DMS53 (cell line): ENCODE results near the gene GALNT2.

Experiments
- DNase-seq: peaks from one replicate; lab custom pipeline; 2025; lab: John Stamatoyannopoulos, UW

GALNT2 gene

DNA sequence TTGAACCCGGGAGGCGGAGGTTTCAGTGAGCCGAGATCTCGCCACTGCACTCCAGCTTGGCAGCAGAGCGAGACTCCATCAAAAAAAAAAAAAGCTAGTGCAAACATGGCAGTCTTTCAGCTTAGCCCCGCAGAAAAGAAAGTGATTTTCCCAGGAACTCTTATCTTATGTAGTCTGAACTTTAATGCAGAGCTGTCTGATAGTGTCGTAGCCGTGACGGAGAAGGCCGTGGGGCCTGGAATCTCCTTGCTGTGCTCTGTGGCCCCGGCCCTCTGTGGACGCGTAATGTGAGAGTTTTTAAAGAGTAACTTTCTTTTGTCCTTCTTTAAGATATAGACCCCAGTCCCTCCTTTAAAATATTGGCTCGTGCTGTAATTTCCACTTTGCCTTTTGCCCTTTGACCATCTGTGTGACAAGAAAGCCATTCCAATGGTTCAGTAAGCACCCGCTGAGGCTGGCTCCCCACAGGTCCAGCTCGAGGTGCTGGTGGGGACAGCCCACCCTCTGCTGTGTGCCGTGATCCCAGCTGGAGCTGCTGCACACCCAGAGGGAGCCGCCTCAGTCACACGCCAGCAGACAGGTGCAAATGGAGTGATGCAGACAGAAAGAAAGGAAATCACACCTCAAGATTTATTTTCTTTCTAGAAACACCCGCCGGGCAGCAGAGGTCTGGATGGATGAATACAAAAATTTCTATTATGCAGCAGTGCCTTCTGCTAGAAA is 195.1 kb downstream of the GALNT2 start:
- DNase-seq = no peak

DNA sequence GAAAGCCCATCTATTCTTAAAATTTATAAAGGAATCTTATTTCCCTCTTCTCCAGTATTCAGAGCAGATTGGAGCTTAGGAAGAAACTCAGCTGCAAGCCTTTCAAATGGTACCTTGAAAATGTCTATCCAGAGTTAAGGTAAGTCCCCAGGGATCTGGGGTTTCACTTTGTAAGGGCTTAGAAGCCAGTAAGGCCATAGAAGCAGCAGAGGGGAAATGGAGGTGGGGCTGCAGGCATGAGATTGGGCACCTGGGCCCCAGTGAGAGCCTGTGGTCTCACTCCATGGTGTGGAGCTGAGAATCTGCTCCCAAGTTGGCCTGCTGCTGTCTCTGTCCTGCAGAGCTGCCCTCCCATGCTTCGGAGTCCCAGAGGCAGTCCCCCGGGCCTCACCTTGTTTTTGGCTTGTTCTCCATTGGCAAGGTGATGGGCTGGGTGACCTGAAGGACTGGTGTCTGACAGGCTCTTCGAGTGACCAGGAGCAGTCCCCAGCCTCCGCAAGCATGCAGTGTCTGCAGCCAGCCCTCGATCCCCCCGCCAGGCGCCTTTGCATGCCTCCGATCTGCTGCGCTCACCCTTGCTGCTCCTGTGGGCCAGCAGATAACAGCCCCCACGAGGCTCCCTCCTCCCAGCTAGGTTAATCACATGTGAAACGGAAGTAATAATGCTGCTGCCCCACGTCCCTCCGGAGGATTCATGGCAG is 196.0 kb downstream of the GALNT2 start:
- DNase-seq = no peak

DNA sequence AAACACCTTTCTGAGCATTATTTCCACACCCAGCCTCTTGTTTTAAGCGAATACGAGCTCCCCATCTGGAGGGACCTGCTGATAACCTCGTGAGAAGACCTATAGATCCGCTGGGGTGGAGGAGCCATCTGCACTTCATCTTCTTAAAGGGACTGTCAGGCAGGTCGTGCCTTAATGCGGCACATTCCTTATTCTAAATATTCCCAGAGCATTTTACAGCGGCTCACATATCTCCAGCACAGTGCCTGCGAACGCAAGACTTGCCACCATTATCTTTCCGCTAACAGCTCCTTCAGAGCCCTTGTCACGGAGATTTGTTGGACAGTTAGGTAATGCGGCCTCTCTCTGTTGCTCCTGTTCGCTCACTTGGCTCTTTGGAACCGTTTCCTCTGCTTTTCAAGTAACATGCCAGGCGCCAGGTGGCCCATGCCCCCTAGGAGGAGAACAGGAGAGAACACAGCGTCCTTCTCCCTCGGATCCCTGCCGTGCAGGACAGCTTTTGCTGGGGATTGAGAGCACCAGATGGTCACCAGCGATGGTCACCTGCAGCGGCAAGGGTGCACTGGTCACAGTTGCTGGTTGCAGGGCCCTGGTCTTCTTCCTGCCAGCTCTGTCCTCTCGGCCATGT is 196.6 kb downstream of the GALNT2 start:
- DNase-seq = no peak

DNA sequence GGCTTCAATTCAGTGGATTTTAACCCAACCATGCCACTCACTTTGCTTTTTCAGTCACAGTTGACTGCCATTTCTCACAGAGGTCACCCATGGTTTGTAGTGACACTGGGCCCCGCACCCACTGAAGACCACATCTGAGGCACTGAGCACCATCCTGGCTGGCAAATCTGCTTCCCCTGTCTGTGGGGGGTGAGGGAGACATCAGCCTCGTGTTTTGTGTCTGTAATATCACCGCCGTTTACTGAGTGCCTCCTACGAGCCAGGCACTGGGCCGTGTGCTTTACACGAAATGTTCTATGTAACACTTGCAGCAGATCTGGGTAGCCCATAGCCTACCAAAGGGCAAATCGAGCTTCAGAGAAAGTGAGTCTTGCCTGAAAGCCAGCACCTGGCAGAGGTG is 197.3 kb downstream of the GALNT2 start:
- DNase-seq = no peak

DNA sequence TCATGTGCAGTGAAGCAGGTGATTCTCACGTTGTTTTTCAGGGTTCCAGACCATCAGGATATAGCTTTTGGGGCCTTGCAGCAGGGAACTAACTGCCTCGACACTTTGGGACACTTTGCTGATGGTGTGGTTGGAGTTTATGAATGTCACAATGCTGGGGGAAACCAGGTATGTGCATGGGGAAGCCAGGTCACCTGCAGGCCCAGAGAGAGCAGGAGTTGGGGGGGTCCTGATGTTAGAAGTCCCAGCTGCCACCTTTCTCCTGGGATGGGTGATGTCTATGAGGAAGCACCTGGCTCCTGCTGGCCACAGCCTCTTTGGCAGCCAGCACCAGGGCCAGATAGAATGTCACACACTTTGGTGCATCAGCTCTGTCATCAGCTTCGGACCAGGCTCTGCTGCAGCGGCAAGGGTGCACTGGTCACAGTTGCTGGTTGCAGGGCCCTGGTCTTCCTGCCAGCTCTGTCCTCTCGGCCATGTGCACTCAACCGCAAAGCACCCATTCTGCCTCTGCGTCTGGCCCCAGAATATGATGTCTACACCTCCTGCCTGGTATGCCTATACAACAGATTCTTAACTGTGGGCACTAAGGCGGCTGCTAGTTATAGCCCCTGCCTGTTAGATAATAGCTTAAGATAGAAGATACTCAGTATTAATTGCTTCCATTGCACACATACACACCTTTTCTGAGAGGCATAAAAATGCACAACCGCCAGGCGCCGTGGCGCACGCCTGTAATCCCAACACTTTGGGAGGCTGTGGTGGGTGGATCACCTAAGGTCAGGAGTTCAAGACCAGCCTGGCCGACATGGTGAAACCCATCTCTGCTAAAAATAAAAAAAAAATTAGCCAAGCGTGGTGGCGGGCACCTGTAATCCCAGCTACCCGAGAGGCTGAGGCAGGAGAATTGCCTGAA is 198.4 kb downstream of the GALNT2 start:
- DNase-seq = no peak

DNA sequence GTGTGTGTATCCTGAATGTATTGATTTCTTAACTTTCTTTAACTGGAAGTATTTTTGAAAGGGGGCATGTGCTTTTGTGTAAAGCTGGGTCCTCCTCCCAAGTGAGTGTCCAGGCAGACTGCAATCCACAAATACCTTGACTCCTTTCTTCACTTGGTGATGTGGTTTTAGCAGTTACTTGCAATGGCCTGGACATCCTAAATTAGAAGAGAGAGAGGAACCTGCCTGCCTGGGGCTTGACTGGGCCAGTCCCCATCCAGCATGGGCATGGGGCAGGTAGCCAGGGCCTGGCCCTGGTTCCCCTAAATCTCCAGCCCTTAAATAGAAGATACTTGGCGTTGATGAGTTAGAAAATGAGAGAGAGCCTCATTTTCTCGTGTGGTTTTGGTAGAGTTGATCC is 199.4 kb downstream of the GALNT2 start:
- no peak for DNase-seq

DNA sequence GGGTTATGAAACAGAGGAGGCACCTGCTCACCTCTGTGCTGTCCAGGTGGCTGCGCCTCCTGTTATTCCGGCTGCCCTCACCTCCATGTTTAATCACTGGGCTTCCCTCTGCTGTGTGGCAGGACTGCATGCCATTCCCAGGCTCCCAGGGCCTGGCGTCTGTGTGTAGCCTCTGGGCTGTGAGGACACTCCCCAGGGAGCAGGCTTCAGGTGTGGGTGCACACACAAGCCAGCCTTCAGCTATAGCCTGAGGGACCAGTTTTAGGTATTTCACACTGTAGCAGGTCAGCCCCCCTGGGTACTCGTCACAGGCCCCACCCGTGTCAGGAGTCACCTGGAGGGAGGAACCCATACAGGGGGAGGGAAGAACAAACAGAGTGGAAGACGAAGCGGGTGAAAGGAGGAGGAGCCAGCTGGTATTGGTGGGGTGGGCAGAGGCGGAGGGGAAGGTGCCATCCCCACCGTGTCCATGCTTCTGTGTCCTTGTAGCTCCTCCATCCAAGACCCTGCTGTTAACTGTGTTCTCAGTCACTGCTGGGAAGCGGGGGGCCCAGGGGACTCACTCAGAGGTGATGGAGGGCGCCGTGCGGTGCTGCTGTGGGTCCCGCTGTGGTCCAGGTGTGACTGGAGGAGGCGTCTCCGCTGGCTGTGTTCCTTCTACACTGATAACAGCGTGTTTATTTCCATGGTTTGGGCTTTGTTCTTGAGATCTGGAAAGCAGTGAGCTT is 200.5 kb downstream of the GALNT2 start:
- peak; percentile 83 for DNase-seq

DNA sequence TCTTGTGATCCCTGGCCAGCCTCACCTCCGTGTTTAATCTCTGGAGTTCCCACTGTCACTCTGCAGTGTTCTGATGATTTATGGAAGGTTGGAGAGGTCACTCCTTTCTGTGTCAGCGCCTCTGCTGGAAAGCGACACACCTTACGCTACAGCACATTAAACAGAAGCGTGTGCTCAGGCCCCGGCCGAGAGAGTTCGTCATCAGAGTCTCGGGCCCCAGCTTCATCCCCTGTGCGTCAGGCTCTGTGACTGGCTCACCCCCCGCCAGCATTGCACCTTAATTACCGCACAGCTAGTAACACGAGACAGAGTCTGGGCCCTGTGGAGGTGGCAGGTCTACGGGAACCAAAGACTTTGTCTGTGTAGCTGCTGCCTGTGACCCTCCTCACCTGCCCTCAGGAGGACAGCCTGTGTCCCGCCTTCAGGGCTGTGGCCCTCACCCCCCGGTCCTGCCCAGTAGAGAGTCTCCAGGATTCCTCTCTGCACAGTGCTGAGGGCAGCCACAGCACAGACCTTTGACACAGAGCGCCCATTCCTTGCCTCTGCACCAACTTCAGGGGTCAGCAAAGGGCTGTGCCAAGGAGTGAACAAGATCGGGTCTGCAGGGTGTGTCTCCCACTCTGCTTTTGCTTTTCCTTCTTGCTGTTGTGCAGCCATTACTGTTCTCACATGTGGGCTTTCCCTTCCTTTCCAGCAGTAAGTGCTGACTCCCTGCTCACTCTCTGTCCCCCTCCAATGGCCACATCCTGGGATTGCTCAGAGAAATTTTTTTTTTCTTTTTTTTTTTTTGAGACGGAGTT is 201.5 kb downstream of the GALNT2 start:
- peak; percentile 94 for DNase-seq

DNA sequence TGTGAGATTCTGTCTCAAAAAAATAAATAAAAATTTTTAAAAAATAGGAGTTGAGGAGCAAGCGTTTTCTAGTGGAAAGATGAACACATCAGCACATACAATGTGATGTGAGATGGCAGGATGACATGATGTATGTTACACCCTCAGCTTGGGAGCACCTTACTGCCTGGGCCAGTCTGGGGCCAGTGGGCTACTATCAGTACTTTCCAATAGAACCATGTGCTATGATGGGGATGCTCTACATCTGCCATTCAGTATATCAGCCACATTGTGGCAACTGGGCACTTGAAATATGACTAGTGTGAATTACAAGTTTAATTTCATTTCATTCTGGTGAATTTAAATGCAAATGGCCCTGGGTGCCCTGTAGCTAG is 203.1 kb downstream of the GALNT2 start:
- no peak for DNase-seq

DNA sequence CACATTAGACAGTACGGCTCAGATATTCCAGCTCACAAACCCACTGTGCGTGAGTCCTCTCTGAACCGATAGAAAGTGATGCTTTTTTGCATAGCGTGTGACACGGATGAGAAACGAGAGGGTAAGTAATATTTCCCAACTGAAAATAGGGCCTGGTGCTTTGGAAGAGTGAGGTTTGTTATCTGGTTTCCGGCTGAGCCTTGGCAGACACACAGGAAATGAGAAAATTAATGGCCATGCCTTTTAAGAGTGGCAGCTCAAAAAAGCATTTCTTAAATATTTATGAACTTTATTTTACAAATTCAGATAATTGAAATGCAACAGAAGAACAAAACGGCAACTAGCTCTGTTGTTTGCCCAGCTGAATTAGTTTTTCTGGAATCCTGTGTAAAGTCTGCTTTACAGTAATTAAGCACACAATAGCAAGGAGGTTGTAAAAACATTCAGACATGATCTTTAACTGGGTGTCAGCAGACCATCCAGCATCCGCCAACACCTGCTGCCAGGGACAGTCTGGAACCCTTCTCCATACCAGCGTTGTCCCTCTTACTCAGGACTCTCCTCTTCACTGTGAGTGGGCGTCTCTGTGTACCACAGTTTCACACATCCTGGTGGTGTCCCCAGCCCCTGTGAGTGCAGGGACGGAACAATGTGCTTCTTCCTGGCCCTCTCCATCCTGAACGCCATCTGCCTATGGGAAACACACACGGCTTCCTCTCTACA is 203.7 kb downstream of the GALNT2 start:
- no peak for DNase-seq

DNA sequence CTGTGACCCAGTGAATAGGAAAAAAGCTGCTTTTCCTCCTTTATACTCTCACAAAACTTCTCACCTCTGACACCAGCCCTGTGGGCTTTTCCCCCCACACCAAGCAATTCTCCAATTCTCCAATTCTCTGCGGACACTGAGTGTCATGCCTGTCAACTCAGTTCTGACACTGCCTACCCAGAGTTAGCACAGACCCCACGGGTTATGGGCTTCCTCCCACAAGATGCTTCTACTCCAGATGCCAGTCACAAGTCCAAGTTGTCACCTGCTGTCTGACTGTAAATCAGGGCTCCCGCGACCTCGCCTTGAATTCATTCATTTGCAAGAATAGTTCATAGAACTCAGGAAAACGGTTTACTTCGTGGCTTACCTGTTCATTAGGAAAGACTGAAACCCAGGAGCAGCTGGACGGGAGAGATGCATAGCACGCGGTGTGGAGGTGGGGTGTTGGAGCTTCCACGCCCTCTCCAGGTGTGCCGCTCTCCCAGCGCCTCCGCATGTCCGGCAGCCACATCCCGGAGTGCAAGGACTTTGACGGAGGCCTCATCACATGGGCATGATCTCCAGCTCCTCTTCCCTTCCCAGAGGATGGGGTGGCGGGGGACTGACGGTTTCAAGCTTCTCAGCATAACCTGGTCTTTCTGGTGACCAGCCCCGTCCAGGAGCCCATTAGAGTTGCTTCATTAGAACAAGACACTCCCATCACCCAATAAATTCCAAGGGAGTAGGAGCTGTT is 204.4 kb downstream of the GALNT2 start:
- DNase-seq = no peak

DNA sequence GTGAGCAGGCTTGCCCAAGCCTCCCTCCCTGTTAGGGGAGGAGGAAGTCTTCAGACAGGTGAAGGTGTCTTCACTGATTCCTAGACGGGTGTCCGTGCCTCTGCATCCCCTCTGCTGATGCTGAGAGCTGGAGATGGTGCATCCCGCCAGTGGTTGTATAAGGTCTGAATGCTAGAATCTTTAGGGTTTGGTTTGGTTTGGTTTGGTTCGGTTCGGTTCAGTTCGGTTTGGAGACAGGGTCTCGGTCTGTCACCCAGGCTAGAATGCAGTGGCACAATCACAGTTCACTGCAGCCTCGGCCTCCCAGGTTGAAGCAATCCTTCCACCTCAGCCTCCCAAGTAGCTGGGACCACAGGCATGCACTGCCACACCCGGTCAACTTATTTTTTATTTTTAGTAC is 205.5 kb downstream of the GALNT2 start:
- DNase-seq = no peak

DNA sequence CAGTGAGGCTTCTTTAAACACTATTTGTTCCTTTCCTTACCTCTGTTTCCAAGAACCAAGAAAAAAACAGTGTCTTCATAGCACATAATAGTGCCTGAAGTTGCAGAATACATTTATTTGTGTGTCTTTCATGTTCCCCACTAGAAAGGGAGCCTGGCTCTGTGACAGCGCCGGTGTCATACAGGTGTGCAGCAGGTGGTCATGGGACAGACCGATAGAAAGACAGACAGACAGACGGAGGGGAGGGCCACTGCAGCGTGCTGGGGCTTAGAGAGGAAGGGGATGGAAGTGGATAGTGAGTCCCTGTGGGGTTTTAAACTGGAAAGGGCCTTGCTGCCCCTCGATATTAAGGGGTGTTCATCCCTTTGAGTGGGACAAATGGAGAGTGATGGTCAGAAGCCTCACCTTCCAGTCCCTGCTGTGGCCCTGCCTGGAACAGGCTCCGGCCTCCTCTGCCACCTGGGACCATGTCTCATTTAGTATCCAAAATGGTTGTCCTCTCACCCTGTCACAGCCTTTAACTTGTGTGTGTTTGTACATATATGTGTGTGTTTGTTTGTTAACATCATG is 206.2 kb downstream of the GALNT2 start:
- no peak for DNase-seq

DNA sequence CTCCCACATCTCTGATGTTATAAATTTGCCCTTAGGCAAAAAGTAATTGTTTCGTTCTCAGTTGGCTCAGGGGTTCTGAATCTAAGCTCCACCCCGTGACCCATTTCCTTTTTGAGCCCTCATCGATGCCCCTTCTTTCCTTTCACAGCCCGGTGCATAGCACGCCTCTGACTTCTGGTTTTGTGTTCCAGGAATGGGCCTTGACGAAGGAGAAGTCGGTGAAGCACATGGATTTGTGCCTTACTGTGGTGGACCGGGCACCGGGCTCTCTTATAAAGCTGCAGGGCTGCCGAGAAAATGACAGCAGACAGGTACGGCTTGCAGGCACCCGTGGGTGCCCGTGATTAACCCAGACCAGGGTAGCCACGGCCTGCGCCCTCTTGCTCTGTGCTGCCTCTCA is 207.2 kb downstream of the GALNT2 start:
- no peak for DNase-seq

DNA sequence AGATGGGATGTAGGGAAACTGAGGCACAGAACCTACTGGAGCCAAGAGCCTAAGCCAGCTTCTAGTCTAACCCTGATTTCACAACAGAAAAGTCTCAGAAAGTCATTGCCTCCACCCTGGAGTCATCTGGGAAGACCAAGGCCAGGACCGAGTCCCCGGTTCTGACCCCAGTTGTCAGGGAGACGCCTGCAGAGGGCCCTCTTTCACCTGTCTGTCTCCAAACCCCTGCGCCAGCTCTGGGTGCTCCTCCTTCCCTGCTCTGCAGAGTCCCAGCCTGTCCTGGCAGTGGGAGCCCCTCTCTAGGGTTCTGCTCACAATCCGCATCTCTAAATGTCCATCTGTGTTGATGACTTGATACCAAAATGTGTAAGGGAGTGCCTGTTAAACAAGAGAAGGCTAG is 209.4 kb downstream of the GALNT2 start:
- no peak for DNase-seq

DNA sequence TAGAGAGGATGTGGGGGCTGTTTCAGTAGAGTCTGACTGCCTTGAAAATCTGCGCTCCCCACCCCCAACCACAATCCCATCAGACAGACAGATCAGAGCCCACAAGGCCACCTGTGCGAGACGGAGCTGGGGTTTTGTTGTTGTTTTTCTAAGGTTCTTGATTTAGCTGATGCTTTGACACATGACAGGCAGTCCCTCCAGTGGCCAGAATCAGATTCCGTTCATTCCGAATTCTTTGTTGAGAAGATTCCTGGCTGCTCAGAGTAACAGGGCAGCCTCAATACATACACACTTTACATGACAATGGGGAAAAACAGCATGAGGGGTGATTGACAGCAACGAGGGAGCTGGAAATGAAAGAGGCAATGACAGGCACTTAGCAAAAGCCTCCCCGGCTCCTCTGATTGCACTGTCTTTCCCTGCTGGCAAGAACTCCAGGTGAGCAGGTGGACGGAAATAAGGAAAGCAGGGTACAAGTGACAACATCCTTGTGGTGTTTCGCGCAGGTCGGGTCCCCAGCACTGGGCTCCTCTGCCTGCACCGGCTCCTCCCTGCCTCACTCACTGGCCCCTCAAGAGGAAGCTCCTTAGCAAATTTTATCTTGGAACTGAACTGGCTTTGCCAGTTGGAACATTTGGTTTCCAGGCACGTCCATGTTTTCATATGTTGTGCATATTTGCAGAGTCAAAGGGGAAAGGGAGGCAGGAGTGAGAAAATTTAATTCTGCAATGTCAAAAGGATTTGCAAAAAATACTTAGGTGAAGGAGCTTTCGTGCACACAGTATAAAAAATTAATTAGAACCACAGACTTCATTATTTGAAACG is 210.4 kb downstream of the GALNT2 start:
- DNase-seq = no peak

DNA sequence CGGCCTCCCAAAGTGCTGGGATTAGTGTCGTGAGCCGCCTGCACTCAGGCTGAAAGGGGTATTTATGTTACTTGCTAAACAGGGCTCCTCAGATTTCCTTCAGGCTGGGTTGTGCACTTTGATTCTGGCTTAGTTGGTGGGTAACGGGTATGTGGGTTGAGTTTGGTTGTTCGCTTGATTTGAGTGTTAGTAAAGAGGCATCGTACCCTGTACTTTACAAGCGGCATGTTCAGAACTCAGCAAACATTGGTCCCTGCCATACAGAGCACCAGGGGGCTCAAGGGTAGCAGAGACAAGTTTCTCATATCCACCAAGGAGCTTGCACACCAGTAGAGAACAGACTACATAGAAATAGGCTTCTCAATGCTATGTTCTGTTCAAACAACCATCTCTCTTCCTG is 211.3 kb downstream of the GALNT2 start:
- DNase-seq = no peak

DNA sequence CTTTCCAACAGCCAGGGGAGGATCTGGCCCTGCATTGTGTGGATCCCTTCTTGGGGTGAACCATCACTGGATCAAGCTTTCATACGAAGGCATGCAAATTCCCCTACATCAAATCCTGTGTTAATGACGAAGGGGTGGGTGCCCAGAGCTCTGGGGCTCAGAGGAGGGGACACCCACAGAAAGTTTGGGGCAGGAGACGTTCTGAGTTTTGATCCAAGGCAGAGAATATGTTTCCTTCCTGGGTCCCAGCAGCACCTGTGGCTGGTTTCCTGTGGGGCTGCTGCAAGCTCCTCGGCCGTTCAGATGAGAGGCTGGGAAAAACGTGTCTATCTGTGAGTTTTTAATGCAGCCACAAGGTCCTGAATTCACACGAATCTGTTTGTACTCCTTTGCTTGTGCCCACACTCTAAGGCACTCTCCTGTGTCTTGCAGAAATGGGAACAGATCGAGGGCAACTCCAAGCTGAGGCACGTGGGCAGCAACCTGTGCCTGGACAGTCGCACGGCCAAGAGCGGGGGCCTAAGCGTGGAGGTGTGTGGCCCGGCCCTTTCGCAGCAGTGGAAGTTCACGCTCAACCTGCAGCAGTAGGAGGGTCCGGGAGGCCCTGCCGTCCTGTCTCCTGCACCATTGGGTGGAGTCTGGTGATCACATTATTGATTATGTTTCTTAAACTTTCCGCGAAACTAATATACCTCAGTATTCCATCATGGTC is 212.0 kb downstream of the GALNT2 start:
- DNase-seq = no peak
